NB4 (cell line): ENCODE results near the gene GPATCH2L.

Experiments used
- CTCF ChIP-seq: IDR thresholded peaks from one replicate; pipeline ENCODE4 v1.5.1; 2012; ENCODE audit warnings: low read depth, low read length
- MAX ChIP-seq: IDR thresholded peaks from 2 replicates; pipeline ENCODE4 v1.6.1; 2011; ENCODE audit warnings: low read depth, low read length
- POLR2A ChIP-seq: IDR thresholded peaks from 2 replicates; pipeline ENCODE4 v1.6.1; 2011; ENCODE audit warnings: mild to moderate bottlenecking; ENCODE audit not compliant: insufficient read length; ENCODE audit errors: extremely low read depth

- no peak for TF ChIP-seq CTCF
- TF ChIP-seq MAX: no peak
- TF ChIP-seq POLR2A: no peak
Measured at GRCh38 chr14:76168531-76168930, 16.8 kb downstream of the GPATCH2L start.
